NT2/D1 (cell line): Measurements from ENCODE around the gene CAMK2D.

Source experiments
- SUZ12 ChIP-seq: IDR thresholded peaks from 2 replicates; pipeline ENCODE4 v1.6.1; 2011; ENCODE audit not compliant: insufficient read length, insufficient read depth; ENCODE audit errors: extremely low read depth
- YY1 ChIP-seq: IDR thresholded peaks from 2 replicates; pipeline ENCODE4 v1.6.1; 2011; ENCODE audit not compliant: insufficient read length, insufficient read depth
- ZNF274 ChIP-seq: IDR thresholded peaks from 2 replicates; pipeline ENCODE4 v1.6.1; 2011; ENCODE audit warnings: mild to moderate bottlenecking, low read depth, low read length

DNA sequence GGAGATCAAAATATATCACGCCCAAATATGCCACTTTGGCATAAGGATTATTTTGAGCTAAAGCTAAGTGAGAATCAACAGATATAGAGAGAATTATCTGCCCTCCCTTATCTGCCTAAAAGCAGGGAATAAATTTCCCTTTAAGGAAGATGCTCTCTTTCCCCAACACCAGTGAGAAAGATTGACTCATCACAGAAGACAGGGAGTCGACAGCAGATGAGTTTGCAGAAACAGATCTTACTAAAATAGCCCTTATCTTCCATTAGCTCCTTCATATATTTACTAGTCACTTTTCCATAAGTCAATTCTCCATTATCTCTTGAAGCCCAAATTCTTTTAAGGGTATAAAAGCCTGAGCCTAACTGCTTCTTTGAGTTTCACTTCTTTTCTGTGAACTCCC lies 156.6 kb downstream of the CAMK2D start:
- TF ChIP-seq ZNF274 (no peak), YY1 (no peak), SUZ12 (no peak)
